Ammon's horn (tissue), 1 donor: Measurements from ENCODE around the gene UBE2Q1.

Experiments used
- DNase-seq: peaks from one replicate; pipeline ENCODE4 v3.0.0-alpha.2; 2016; ENCODE audit warnings: low spot score

The UBE2Q1 gene

DNA sequence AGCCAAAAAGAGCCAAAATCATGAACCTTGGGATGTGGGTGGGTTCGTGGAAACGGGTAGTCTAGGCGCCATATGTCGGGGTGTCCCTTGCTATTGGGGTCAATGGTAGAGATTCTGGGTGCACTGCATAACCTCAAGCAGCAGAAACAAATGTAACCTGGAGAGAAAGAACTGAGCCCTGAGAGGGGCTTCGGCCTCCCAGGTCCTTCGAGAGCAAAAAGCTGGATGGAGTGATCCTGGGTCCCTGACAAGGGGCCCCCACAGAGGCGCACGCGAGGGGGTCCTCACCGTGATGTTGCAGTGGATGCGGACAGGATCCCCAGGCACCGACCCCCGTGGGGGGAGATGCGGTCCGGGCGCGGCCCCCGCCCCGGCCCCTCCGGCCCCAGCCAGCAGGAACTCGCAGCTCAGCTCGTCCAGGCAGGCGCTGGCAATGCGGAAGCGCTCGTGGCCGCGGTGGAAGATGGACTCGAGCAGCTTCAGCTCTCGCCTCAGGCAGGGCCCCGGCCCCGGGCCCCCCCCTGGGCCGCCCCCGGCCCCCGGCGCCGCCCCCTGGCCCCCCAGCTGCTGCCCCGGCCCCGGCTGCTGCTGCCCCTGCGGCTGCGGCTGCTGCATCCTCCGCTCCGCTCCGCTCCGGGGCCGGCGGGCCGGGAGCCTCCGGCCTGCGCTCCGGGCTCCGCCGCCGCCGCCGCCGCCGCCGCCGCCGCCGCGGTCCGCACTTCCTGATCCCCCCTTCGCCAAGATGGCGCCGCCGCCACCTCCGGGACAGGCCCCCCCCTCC, at the start of gene UBE2Q1:
Gene UBE2Q1, minus strand, starts transcription at position 724 of the 781 bp plus-strand sequence. Its CDS starts 109 bp downstream, at position 615.
- DNase-seq, result no peak

DNA sequence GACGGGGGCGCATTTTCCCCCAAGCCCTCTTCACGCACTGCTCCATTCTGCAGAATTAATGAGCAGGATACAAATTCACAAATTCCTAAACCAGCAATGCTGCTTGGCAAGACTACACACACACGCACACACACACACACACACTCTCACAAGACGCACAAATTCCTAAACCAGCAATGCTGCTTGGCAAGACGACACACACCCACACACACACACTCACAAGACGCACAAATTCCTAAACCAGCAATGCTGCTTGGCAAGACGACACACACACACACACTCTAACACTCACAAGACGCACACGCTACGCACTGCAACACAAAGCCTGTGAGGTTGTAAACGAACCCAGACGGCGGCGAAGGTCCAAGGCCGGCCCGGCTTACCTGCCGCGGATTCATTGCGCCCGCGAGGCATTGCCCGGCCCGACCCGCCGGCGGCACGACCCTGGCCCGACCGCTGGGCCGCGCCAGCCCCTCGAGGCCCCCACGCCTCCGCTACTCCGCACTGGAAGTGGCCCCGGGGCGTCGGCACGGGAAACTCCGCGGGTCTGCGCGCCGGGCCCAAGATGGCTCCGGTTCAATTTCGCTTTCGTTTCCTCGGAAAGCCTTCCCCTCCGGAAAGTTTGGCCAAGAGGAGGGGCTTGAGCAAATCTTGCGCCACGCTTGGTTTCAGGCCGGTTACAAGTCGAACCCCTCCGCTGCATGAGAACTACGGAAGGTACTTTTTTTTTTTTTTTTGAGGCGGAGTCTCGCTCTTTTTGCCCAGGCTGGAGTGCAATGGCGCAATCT, 49.3 kb upstream of the UBE2Q1 start, which contains the start of gene ADAR:
Gene ADAR, minus strand, starts transcription at position 578 of the 788 bp plus-strand sequence. Its CDS starts 180 bp downstream, at position 398.
- peak; percentile 87 for DNase-seq

DNA sequence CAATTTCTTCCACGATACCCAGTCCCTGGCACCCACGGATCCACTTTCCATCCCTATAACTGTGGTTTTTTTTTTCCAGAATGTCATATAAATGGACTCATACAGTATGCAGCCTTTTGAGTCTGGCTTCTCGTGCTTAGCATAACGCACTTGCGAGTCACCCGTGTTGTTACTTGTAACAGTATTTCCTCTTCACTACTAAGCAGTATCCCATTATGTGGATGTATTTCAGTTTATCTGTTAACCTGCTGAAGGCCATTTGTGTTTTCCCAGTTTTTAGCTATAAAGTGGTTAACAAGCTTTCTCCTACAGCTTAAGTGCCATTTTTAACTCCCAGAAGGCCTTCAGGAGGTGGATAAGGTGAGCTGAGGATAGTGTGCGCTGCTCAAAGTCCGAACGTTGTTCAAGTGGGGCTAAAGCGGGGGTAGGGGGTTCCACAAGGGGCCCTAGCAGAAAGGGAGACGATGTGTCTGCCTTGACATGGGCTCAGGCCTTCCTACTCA, 48.7 kb upstream of the UBE2Q1 start:
- no peak for DNase-seq

DNA sequence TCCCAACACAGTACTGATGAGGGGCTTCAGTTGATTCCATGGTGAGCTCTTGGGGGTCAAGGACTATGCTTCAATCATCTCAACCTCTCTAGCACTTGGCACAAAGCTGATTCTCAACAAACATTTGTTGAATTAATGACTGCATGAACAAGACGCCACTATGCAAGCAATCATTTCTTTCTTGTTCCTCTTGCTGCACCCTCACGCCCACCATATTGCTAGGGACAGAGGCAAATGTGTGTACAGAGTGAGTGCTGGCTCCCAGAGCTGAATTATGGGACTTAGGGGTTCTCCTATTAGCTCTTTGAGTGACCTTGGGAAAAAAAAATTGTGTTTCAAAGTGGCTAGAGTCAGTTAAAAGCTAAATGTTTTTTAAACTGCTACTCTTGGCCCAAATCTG, 47.1 kb upstream of the UBE2Q1 start:
- DNase-seq, result no peak

DNA sequence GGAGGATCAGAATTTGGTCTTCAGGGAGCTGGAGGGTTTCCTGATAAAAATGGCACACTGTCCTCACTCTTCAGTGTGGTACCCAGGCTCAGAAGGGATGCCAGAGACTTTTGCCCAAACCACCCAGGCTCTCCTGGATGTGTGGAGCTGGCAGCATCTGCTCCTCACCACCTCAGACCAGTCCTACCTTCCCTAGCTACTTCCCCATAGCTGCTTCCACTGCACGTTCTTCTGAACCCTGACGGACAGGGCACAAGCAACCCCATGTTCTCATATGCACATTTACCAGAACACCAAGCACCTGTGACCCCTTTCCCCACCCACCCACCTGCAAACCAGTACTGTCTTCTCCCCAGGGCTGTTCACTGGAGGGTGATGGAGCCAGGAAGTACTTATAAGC, 44.9 kb upstream of the UBE2Q1 start:
- DNase-seq, result no peak

DNA sequence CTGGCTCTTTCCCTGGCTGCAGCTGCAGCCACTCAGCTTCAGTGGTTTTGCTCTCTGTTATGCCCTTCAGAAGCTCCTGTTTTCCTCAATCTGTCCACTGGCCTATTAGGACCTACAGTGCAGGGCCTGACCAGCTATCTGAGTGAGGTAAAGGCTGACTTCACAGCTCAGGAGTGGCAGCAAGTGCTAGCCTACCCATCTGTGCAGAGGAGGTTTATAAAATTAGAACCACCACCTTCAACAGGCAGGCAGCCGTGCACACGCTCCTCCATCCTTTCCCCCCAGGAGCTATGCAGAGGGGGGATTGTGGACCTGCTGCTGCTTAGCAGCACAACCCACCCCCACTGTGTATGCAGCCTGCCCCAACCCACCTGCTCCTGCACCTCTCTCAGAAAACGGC, 41.2 kb upstream of the UBE2Q1 start:
- DNase-seq, result no peak

DNA sequence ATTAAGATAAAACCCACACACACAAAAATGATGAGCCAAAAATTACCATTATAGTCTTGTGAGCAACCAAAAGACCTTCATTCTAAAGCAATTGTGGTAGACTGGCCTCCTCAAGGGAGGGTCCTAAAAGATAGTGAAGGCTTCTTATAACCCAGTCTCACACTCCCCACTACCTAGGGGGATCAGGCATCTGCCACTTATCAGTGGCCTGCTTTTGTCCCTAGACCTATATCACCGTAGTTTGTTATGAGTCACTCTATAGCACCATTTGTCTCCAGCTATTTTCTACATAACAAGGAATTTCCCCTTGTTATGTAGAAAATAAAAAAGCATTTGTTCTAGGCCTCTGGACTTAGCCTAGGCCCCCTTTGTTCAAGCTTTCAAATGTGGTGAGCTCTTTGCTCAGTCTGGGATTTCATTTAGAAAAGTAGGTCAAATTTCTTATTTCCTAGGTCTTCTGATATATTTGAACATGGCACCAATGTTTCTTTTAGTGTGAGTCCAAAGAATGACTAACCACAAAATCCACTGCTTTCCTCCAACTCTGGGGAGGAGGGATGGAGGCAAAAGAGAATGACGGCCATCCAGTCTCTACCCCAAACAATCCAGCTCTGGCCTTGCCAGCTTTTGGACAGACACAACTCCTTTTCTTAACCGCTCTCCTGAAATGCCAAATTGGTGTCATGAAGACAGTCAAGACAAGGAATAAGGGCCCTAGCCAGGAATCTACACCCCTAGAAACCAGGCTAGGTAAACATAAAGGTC, 40.6 kb upstream of the UBE2Q1 start:
- DNase-seq, result peak; percentile 35

DNA sequence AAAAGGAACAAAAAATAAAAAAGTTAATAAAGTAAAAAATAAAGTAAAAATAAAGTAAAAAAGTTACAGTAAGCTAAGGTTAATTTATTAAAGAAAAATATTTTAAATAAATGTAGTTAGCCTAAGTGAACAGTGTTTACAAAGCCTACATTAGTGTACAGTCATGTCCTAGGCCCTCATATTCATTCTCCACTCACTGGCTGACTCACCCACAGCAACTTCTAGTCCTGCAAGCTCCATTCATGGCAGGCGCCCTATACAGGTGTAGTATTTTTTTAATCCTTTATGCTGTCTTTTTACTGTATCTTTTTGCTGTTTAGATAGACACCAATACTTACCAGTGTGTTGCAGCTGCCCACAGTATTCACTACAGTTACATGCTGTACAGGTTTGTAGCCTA, 37.2 kb upstream of the UBE2Q1 start:
- no peak for DNase-seq

DNA sequence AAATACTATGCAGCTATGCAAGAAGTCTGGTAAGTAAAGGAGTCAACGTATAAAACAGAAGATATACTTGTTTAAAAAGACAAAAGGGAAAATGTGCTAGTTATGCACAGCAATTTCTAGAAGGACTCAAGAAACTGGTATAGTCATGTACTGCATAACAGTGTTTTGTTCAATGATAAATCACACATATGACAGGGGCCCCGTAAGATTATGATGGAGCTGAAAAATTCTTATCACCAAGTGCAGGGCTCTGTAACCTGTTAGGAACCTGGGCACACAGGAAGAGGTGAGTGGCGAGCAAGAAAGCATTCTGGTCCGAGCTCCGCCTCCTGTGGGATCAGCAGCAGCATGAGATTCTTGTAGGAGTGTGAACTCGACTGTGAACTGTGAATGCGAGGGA, 36.3 kb upstream of the UBE2Q1 start:
- no peak for DNase-seq

DNA sequence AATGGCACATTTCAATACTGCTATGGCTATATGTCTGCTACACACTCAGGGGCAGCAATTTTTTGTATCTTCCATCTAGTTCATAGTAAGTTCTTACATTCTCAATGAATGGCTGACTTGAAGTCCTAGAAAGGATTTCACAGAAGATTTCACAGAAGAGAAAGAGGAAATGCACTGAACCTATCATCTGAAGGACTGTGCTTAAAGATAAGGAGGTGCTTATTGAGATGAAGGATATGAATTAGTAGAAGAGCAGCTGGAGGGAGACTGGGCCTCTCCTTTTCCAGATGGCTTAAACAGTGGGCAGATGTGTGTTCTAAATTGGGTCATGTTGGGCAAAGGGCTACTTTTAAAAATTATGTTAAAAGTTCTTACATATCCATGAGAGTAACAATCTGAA, 34.9 kb upstream of the UBE2Q1 start:
- no peak for DNase-seq

DNA sequence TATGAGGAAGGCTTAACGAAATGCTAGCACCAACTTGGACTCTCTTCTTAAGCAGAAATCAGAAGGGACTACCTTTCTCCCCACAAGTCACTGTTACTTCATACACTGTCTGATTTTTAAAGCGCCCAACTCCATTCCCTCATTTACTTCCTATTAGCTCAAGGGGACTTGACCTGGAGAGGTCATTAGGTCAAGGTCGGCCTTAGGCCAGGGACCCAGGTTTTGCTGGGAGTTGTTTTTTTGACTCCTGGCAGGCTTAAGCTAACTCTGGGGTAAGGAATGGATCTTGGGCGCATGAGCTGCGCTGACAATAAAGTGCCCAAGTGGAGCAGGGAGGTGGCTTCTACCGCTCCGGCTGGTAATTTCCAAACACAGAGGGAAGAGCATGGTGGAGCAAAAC, 32.7 kb upstream of the UBE2Q1 start:
- no peak for DNase-seq

DNA sequence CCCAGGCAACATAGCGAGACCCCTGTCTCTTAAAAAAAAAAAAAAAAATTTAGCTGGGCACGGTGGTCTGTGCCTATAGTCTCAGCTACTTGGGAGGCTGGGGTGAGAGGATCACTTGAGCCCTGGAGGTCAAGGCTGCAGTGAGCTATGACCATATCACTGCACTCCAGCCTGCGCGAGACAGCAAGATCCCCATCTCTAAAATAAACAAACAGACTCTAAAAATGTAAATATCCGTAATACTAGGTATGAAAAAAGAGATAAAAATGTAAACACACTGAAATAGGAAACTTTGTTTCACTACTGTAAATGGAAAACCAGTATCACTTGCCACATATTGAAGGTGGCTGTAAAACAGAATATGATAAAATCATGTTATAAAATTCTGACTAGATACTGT, 32.3 kb upstream of the UBE2Q1 start:
- no peak for DNase-seq

DNA sequence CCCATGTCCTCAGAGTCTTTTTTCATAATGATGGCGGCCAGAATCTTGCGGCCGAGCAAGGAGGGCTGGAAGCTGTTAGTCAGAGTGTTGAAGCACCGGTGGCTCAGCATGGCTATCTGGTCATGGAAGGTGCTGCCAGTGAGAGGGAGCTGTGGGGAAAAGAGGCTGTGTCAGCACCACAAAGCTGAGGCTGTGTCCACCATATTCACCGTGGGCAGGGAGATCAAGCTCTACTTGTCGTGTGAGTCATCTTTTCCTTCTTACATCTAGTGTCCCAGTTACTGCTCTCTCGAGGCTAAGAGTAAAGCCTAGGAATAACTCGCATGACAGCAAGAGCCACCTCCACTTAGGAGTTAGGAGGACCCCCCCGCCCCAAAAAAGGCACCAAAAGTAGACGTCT, 31.3 kb upstream of the UBE2Q1 start:
- no peak for DNase-seq

DNA sequence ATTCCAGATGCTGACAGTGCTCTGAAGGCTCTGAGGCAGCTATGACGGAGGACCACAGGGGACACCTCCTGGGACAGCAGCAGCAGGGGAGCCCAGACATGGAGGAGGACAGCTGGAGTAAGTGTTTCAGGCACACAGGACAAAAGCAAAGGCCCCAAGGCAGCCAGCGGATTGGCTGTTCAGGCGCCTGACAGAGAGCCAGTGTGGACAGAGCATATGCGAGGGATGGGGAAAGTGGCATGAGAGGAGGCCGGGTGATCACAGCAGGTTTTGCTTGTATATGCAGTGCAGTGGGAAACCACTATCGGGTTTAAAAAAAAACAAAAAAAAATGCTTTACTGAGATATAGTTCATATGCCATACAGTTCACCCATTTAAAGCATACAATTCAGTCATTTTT, 28.2 kb upstream of the UBE2Q1 start:
- no peak for DNase-seq

DNA sequence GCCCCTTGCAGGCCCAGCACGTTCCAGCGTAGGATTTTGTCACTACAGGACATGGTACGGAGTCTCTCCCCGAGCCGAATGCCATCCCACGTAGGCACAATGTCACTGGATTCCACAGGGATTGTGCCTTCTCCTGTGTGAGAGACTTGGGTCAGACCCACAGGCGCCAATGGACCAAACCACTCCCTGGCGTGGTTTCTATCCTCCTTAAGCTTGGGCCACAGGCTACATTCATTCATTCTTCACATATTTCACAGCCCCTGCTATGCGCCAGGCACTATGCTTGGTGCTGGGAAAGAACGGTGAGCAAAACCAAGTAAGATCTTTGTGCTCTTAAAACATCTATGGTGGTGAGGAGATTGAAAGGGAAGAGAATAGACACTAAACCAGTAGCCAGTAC, 27.8 kb upstream of the UBE2Q1 start:
- no peak for DNase-seq

DNA sequence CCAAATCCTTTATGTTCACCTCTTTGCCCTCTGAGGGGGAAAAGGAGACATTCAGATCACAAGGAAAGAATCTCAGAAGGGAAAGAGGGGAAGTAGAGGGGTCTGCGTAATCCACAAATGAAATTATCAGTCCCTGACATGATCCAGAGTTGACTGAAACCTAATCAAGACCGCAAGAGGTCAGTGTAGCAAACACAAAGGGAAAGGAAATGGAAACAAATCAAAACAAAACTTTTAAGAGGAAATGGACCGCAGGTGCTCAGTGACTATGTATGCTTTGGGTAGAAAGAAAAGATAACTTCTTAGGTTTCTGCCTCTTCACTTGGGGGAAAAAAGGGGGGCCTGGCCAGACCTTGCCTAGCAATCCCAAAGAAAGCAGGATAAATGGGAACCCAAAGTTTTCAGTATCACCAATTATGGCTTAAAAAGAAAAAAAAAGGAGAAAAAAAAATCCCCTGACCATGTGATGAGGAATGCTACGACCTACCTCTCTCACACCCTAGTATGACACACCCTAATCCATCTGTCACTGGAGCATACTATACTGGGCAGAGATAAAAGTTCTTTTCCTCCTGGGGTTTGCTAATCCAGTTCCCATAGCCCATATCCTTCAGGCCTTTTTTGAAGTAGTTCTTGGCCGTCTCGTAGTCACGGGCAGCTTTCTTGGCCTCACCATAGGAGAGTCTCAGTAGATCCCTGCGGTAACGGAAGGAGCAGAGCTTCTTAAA, 26.0 kb upstream of the UBE2Q1 start:
- DNase-seq, result no peak

DNA sequence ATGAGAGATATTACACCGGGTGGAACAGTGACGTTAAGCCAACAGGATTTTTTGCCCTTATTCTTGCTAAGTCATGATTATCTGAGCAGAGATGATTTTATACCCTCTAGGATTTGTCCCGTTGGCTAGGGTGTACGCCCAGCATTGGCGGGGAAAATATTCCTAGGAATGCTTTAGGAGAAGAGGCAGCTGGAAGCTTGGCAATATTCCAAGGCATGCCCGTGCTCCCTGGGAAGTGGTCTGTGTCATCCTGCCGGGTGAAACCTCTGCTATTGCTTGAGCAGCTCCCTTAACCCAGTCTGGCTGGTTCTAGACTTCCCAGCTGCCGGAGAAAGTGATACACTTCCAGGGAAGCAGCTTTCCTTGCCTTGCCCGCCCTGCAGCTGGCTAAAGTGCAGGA, 25.3 kb upstream of the UBE2Q1 start:
- no peak for DNase-seq

DNA sequence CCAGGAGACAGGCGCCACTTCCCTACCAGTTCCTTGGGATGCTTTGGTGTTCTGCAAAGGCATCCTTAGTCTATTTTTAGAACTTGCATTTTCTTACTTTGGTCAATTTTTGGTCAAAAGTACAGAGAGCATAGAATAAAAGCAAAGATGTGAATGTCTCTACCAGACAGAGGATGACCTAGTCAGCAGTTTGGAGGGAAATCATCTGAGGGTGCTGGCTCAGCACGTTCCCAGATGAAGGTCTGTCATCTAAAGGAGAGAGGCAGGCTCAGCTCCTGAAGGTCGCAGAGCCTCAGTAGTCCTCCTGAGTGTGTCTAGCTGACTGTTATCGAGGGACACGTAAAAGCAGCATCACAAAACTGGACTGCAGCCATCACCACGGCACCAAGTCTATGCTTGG, 24.4 kb upstream of the UBE2Q1 start:
- no peak for DNase-seq

DNA sequence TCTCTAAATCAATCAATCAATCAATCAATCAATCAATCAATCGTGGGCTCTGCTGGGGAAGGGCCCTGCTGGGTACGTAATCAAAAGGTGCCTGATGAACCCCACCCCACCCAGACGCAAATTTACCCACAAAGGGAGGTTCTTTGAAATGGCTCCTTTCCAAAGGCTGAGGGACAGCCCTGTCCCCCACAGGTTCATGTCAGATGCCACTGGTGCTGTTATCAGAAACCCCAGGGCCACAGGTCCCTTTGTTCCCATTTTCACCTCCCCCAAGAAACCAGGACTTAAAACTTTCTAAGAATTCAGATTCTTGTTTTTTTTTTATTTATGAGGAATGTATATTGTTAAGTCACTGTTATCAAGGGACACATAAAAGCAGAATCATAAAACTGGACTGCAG, 23.3 kb upstream of the UBE2Q1 start:
- DNase-seq, result no peak

DNA sequence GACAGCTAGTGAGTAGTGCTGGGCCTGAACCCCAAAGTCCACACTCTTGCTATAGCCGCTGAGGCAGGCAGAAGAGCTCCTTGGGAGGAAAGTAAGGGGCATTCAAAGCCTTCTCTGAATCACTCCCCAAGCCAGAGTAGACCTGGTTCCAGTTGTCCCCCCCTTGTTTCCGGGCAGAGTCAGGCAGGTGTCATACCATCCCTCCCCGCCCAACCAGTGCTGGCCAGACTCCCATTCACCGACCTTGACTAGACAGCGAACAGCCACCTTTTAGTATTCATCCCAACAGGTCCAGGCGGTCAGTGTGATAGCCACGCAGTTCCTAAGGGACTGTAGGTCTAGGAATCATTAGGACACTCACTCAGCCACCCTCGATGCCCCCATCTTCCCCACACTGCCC, 20.9 kb upstream of the UBE2Q1 start:
- DNase-seq, result no peak

DNA sequence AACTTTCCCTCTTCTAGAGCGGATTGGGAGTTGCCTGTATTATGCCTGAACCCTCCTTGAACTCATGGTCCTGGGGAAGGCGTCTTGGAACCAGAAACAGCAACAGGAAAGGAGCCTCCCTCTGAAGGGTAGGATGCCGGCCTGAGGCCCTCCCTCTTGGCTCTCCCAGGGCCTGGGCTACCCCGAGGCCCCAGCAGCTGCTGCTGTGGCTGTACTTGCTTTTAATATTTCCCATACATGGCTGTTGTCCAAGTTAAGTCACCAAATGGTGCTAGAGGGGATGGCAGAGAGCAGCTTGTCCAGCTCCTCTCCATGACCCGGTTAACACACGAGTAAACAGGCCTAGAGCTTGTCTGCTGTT, 19.6 kb upstream of the UBE2Q1 start:
- DNase-seq, result no peak
